Bronchial epithelial cell (primary cell): ENCODE measurements around the gene CELF1. TPM values are rescaled to one million over a fixed set of nuclear protein-coding genes. Genes with fewer than 3 reads are reported as not detected.
"Not testable (repeated sequence)": the region's sequence is repeated elsewhere in the genome, so short reads cannot be mapped to it uniquely, and the experiment has no call there.

Source experiments
- DNase-seq: peaks from one replicate; pipeline ENCODE4 v3.0.0-alpha.2; 2010; ENCODE audit warnings: low read depth
- FAIRE-seq: peaks from 2 replicates; lab custom pipeline; 2011; peaks lifted over from hg19 to GRCh38; lab: Jason Lieb, UNC
- H3K27me3 ChIP-seq: 2 replicates; pipeline ENCODE4 v1.5.1; 2011; ENCODE audit warnings: low read length; ENCODE audit not compliant: control insufficient read depth, insufficient read depth
- H3K36me3 ChIP-seq: 2 replicates; pipeline ENCODE4 v1.5.1; 2011; ENCODE audit warnings: low read length; ENCODE audit not compliant: control insufficient read depth, insufficient read depth
- H3K4me3 ChIP-seq: 2 replicates; pipeline ENCODE4 v1.5.1; 2011; ENCODE audit warnings: mild to moderate bottlenecking, low read depth, low read length, control low read depth
- CTCF ChIP-seq: IDR thresholded peaks from 2 replicates; pipeline ENCODE4 v1.5.1; 2011; ENCODE audit warnings: mild to moderate bottlenecking, moderate library complexity, low read length, control low read depth, inconsistent platforms; ENCODE audit not compliant: insufficient read depth, severe bottlenecking
- total RNA-seq: library from RNA; depleted of rRNA; stranded (reverse); fragments of >200 nt; gene quantifications from 2 replicates; pipeline ENCODE4 v1.2.1, GENCODE V29; 2014

Gene CELF1
- total RNA-seq, 1 donor from 2014 or later: 63.4 TPM

- H3K27me3 ChIP-seq: no peaks in the 10 kb centered on the region
- TF ChIP-seq CTCF: no peak
- FAIRE-seq: no peak
- H3K36me3 ChIP-seq: peaks cover 3% of the 10 kb centered on the region
- peak within 1 kb of the TSS; percentile 88 for H3K4me3 ChIP-seq
- DNase-seq: peak; percentile 33
Measured at GRCh38 chr11:47565340-47566148, 12.6 kb upstream of the CELF1 start, which contains the start of gene PTPMT1. Gene PTPMT1 (plus strand): TSS chr11:47565599. CDS start chr11:47565623, 24 bp downstream.

- Histone ChIP-seq H3K27me3 (no peaks in the 10 kb centered on the region), H3K36me3 (peaks cover 3% of the 10 kb centered on the region), H3K4me3 (peak overlapping the region; percentile 88)
- TF ChIP-seq CTCF: no peak
- no peak for FAIRE-seq
- DNase-seq: no peak
Measured at GRCh38 chr11:47564933-47565339, 12.0 kb upstream of the CELF1 start.

- H3K36me3 ChIP-seq, DNase-seq, FAIRE-seq, H3K4me3 ChIP-seq, H3K27me3 ChIP-seq: not testable (repeated sequence)
Measured at GRCh38 chr11:47564366-47564765, 11.4 kb upstream of the CELF1 start.

- H3K4me3 ChIP-seq, H3K36me3 ChIP-seq, FAIRE-seq, DNase-seq, H3K27me3 ChIP-seq: not testable (repeated sequence)
Measured at GRCh38 chr11:47562393-47562792, 9.5 kb upstream of the CELF1 start.

- DNase-seq (peak; percentile 46), FAIRE-seq (no peak)
- Histone ChIP-seq H3K36me3 (peaks cover 2% of the 10 kb centered on the region), H3K4me3 (no peak overlapping the region), H3K27me3 (no peaks in the 10 kb centered on the region)
- TF ChIP-seq CTCF: no peak
Measured at GRCh38 chr11:47560426-47560825, 7.5 kb upstream of the CELF1 start.

- Histone ChIP-seq H3K27me3 (no peaks in the 10 kb centered on the region), H3K4me3 (no peak overlapping the region), H3K36me3 (peaks cover 2% of the 10 kb centered on the region)
- no peak for TF ChIP-seq CTCF
- FAIRE-seq (no peak), DNase-seq (no peak)
Measured at GRCh38 chr11:47558695-47559094, 5.8 kb upstream of the CELF1 start.

- H3K4me3 ChIP-seq, DNase-seq, H3K36me3 ChIP-seq, H3K27me3 ChIP-seq, FAIRE-seq: not testable (repeated sequence)
Measured at GRCh38 chr11:47557004-47557403, 4.1 kb upstream of the CELF1 start.
